ENCODE results near the gene DRAM1. TPM values are rescaled to one million over a fixed set of nuclear protein-coding genes. Genes with fewer than 3 reads are reported as not detected.

The DRAM1 gene
- total RNA-seq, 4 donors from 2014 or later = 10.0 to 24.9 (median 17.8) TPM

GRCh38 chr12:101954676-101955075 is 77.3 kb downstream of the DRAM1 start:
- no peak for DNase-seq (ENCODE audit: extremely low spot score)
- Histone ChIP-seq H3K36me3 (no peaks in the 10 kb centered on the region), H3K4me1 (peaks cover 0 to 5% (median 1%) of the 10 kb centered on the region in 4 donors), H3K9me3 (peaks cover 0 to 5% (median 3%) of the 10 kb centered on the region in 4 donors), H3K4me3 (no peak overlapping the region), H3K27me3 (no peaks in the 10 kb centered on the region), H3K27ac (replicated peaks in 1 of 4) (no peak overlapping the region)
- intact Hi-C loops (cut with DNase I) = no loop called here
- WGBS = 100% methylated on average over 1 of the region's 1 CpG
- TF ChIP-seq EP300 (IDR thresholded peaks at IDR 0.05) (no peak), POLR2A (IDR thresholded peaks at IDR 0.05; ENCODE audit: low read depth) (no peak)

GRCh38 chr12:101957252-101957959 is 80.0 kb downstream of the DRAM1 start:
- WGBS = 61% methylated on average over 9 of the region's 9 CpGs
- no peak for TF ChIP-seq POLR2AphosphoS5 (IDR thresholded peaks at IDR 0.05)
- TF ChIP-seq POLR2A (IDR thresholded peaks at IDR 0.05; ENCODE audit: low read depth) = no peak
- Histone ChIP-seq H3K9me3 (peaks cover 0 to 8% (median 6%) of the 10 kb centered on the region in 4 donors), H3K36me3 (no peaks in the 10 kb centered on the region), H3K27me3 (no peaks in the 10 kb centered on the region), H3K27ac (replicated peaks in 1 of 4) (peak overlapping the region in 3 of 4 donors; percentile 4 to 60 (median 31)), H3K4me1 (peaks cover 0 to 5% (median 1%) of the 10 kb centered on the region in 4 donors), H3K4me3 (no peak overlapping the region)
- DNase-seq (ENCODE audit: extremely low spot score) = no peak
- intact Hi-C loops (cut with DNase I) = no loop called here

DNA sequence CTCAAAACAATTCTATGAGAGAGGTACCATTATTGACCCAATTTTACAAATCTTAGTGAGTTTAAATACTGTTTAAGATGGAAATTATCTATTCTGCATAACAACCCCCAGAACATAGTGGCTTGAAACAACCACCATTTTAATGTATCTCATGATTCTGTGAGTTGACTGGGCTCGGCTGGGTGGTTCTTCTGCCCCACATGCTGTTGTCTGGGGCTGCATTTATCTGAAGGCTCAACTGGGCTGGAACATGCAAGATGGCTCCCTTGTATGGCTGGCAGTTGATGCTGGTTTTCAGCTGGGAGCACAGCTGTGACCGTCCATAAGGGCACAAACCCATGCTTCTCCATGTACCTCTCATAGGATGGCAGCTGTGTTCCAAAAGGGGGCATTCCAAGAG is 82.2 kb downstream of the DRAM1 start:
- Histone ChIP-seq H3K9me3 (peaks cover 0 to 8% (median 6%) of the 10 kb centered on the region in 4 donors), H3K4me1 (peaks cover 0 to 5% (median 1%) of the 10 kb centered on the region in 4 donors), H3K36me3 (no peaks in the 10 kb centered on the region), H3K4me3 (no peak overlapping the region), H3K27me3 (no peaks in the 10 kb centered on the region), H3K27ac (replicated peaks in 1 of 4) (no peak overlapping the region)
- TF ChIP-seq POLR2A (IDR thresholded peaks at IDR 0.05; ENCODE audit: low read depth) = no peak
- TF ChIP-seq EP300 (IDR thresholded peaks at IDR 0.05) = no peak
- TF ChIP-seq CTCF (IDR thresholded peaks at IDR 0.05) = no peak
- no peak for TF ChIP-seq POLR2AphosphoS5 (IDR thresholded peaks at IDR 0.05)
- intact Hi-C loops (cut with DNase I) = no loop called here
- WGBS = 79% methylated on average over 1 of the region's 2 CpGs
- DNase-seq (ENCODE audit: extremely low spot score) = no peak

DNA sequence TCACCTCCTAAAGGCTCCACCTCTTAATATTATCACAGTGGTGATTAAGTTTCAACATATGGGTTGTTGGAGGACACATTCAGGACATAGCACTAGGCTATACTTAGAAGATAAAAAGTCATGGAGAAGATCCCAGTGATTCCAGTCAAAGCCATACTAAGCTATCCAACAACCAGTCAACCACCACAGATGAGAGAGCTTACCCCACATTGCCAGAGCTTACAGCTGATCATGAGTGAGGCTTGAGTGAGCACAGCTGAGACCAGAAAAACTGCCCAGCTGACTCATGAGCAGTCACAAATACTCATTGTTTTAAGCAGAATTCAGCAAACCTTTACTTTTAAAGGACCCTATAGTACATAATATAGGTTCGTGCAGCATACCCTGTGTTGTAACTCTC is 85.1 kb downstream of the DRAM1 start:
- peak; percentile 94 for DNase-seq (ENCODE audit: extremely low spot score)
- WGBS = 55% methylated on average over 1 of the region's 1 CpG
- Histone ChIP-seq H3K4me3 (no peak overlapping the region), H3K27me3 (no peaks in the 10 kb centered on the region), H3K27ac (replicated peaks in 1 of 4) (no peak overlapping the region), H3K4me1 (no peaks in the 10 kb centered on the region), H3K36me3 (no peaks in the 10 kb centered on the region), H3K9me3 (peaks cover 0 to 8% (median 6%) of the 10 kb centered on the region in 4 donors)
- intact Hi-C loops (cut with DNase I) = no loop called here
- TF ChIP-seq POLR2AphosphoS5 (IDR thresholded peaks at IDR 0.05) = peak; percentile 43 to 75
- no peak for TF ChIP-seq EP300 (IDR thresholded peaks at IDR 0.05)
- TF ChIP-seq CTCF (IDR thresholded peaks at IDR 0.05) = no peak
- TF ChIP-seq POLR2A (IDR thresholded peaks at IDR 0.05; ENCODE audit: low read depth) = no peak

DNA sequence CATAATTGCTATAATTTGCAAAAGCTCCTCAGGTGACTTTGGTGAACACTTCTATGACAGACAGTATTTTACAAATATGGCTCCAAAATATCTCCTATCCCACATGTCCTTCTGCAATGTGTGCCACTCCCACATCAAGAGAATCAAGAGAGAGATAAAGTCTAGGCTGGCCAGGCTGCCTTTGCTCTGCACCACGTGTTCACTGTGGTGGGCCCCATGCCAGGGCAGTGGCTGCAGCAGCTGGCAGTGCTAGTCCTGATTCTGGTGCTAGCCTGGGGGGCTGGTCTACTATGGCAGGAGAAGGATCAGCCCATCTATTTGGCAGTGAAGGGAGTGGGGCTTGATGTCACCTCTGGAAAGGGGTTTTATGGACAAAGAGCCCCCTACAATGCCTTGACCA is 86.3 kb downstream of the DRAM1 start:
- peaks cover 0 to 8% (median 6%) of the 10 kb centered on the region in 4 donors for H3K9me3 ChIP-seq
- intact Hi-C loops (cut with DNase I) = no loop called here
- H3K36me3 ChIP-seq = no peaks in the 10 kb centered on the region
- H3K27me3 ChIP-seq = no peaks in the 10 kb centered on the region
- H3K4me3 ChIP-seq = no peak overlapping the region
- 37% methylated on average over 1 of the region's 1 CpG for WGBS
- no peaks in the 10 kb centered on the region for H3K4me1 ChIP-seq
- no peak for DNase-seq (ENCODE audit: extremely low spot score)
- no peak overlapping the region for H3K27ac ChIP-seq (replicated peaks in 1 of 4)
- TF ChIP-seq CTCF (IDR thresholded peaks at IDR 0.05) (no peak), POLR2AphosphoS5 (IDR thresholded peaks at IDR 0.05) (no peak), EP300 (IDR thresholded peaks at IDR 0.05) (no peak), POLR2A (IDR thresholded peaks at IDR 0.05; ENCODE audit: low read depth) (no peak)
